Colonic mucosa (tissue), 4 donors: ENCODE results near the gene SLC15A5. TPM values are rescaled to one million over a fixed set of nuclear protein-coding genes. Genes with fewer than 3 reads are reported as not detected.

Experiments used
- DNase-seq: peaks from one replicate; pipeline ENCODE4 v3.0.0-alpha.2; 2020
- H3K27ac ChIP-seq: fragments of 200-600 bp; one replicate; pipeline ENCODE4 v1.8.0; 2021
- H3K27me3 ChIP-seq: fragments of 200-600 bp; one replicate; pipeline ENCODE4 v1.8.0; 2021
- H3K36me3 ChIP-seq: fragments of 200-600 bp; one replicate; pipeline ENCODE4 v1.8.0; 2021
- H3K4me1 ChIP-seq: fragments of 200-600 bp; one replicate; pipeline ENCODE4 v1.8.0; 2021; ENCODE audit warnings: mild to moderate bottlenecking
- H3K4me3 ChIP-seq: fragments of 200-600 bp; one replicate; pipeline ENCODE4 v1.8.0; 2021
- H3K9ac ChIP-seq, 2 donors: one replicate each; pipeline ENCODE4 v1.7.0; 2013; ENCODE audit warnings: control low read depth in 2 of 2, low read depth in 2 of 2, low read length in 2 of 2
- H3K9me3 ChIP-seq: fragments of 200-600 bp; one replicate; pipeline ENCODE4 v1.8.0; 2021
- intact Hi-C: fragments of 100-400 bp; cut with DNase I; formaldehyde crosslinking; loops from one replicate; pipeline ENCODE4 v1.14.1; 2022
- total RNA-seq, 2 donors: library from RNA; stranded (reverse); fragmentation: NEBNext Ultra II Directional in 1 of 2; extraction: Animal tissue kit (Norgen Biotek cat#: 25700) in 1 of 2; gene quantifications; one replicate each; pipeline ENCODE4 v1.2.1, GENCODE V29; 2021
- TF ChIP-seq, protein P1 (sequence below): fragments of 200-600 bp; IDR thresholded peaks from one replicate; pipeline ENCODE4 v1.8.0; 2022; ENCODE audit warnings: antibody characterized with exemption, mild to moderate bottlenecking
- donor health status: healthy.
- donor health status: DM: no; HTN: no; CAD: no.
- donor health status: DM: no; HTN: no; CAD: no.

SLC15A5 gene
- total RNA-seq, 2 donors from 2014 or later, result not detected

GRCh38 chr12:16245209-16245608 is 32.3 kb downstream of the SLC15A5 start:
- Histone ChIP-seq H3K9ac (no peak overlapping the region), H3K27ac (no peak overlapping the region)

DNA sequence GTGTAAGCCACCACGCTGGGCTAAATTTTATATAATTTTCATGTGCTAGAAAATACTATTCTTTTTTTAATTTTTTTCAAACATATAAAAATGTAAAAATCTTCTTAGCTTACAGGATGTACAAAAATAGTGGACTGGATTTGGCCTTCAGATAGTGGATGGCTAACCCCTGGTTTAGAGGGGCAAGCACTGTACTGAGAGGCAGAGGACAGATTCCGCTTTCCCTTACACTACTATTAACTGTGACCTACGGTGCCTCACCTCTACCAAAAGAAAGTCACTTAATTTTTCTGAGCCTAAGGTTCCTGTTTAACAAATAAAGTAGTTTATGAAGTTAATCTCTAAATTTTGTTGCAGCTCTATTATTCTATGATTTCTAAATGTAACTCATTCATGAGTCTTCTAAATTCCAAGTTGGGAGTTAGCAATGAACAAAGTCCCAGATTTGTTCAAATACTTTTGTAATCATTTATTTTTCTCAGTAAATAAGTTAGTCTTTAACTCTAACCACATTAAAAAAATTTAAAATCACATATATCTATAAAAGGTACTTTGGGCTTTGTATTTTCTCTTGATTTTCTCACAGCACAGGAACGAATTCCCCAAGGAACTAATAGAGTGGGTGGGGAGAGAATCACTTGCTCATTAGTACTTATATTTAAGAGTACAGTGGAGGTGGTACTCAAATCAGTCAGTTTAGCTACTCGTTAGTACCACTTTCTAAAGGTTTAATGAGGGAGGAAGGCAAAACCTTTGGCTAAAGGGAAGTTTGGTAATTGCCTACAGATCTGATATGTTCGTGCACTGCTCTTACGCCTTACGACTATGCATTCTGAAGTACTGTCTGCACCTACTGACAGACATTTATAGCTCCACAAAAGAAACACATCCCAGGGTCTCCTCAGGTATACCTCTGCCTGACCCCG is 33.7 kb downstream of the SLC15A5 start:
- Histone ChIP-seq H3K4me3 (no peak overlapping the region), H3K9me3 (no peaks in the 10 kb centered on the region), H3K27ac (no peak overlapping the region), H3K27me3 (no peaks in the 10 kb centered on the region), H3K4me1 (no peaks in the 10 kb centered on the region), H3K9ac (no peak overlapping the region), H3K36me3 (no peaks in the 10 kb centered on the region)
- TF ChIP-seq, protein P1, sequence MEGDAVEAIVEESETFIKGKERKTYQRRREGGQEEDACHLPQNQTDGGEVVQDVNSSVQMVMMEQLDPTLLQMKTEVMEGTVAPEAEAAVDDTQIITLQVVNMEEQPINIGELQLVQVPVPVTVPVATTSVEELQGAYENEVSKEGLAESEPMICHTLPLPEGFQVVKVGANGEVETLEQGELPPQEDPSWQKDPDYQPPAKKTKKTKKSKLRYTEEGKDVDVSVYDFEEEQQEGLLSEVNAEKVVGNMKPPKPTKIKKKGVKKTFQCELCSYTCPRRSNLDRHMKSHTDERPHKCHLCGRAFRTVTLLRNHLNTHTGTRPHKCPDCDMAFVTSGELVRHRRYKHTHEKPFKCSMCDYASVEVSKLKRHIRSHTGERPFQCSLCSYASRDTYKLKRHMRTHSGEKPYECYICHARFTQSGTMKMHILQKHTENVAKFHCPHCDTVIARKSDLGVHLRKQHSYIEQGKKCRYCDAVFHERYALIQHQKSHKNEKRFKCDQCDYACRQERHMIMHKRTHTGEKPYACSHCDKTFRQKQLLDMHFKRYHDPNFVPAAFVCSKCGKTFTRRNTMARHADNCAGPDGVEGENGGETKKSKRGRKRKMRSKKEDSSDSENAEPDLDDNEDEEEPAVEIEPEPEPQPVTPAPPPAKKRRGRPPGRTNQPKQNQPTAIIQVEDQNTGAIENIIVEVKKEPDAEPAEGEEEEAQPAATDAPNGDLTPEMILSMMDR, result no peak
- DNase-seq, result no peak
- intact Hi-C loops, result no loop called here

More at GRCh38 chr12:16245209-16245608, 32.3 kb downstream of the SLC15A5 start:
- DNase-seq, result no peak
- intact Hi-C loops, result no loop called here
- H3K4me3 ChIP-seq, result no peak overlapping the region
- no peaks in the 10 kb centered on the region for H3K27me3 ChIP-seq
- no peaks in the 10 kb centered on the region for H3K4me1 ChIP-seq
- TF ChIP-seq, protein P1, result no peak
- H3K9me3 ChIP-seq, result no peaks in the 10 kb centered on the region
- no peaks in the 10 kb centered on the region for H3K36me3 ChIP-seq

GRCh38 chr12:16241346-16241745 is 36.1 kb downstream of the SLC15A5 start:
- Histone ChIP-seq H3K4me3 (no peak overlapping the region), H3K27ac (no peak overlapping the region), H3K36me3 (no peaks in the 10 kb centered on the region), H3K9ac (no peak overlapping the region), H3K4me1 (no peaks in the 10 kb centered on the region), H3K9me3 (no peaks in the 10 kb centered on the region), H3K27me3 (no peaks in the 10 kb centered on the region)
- TF ChIP-seq, protein P1, result no peak
- intact Hi-C loops, result no loop called here
- DNase-seq, result no peak

GRCh38 chr12:16238661-16239060 is 38.8 kb downstream of the SLC15A5 start:
- Histone ChIP-seq H3K9me3 (no peaks in the 10 kb centered on the region), H3K27ac (no peak overlapping the region), H3K9ac (no peak overlapping the region), H3K36me3 (no peaks in the 10 kb centered on the region), H3K27me3 (no peaks in the 10 kb centered on the region), H3K4me1 (no peaks in the 10 kb centered on the region), H3K4me3 (no peak overlapping the region)
- TF ChIP-seq, protein P1, result no peak
- intact Hi-C loops, result no loop called here
- DNase-seq, result no peak

DNA sequence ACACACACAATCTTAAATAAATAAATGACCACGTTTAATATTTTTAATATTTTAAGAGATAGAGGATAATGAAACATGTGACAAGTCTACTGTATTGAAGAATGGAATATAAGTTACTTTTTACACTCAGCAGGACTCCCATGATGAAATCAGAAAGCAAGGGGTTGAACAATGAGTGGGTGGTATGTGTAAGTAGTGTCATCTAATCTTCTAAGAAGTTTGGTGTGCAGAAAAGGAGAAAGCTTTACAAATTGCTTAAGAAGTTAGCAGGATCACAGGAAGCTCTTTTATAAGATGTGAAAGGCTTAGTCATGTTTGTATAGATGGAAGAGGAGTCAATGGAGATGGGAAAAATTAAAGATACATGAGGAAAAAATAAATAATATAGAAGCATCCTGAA is 47.8 kb downstream of the SLC15A5 start:
- Histone ChIP-seq H3K9me3 (no peaks in the 10 kb centered on the region), H3K4me1 (no peaks in the 10 kb centered on the region), H3K27ac (no peak overlapping the region), H3K4me3 (no peak overlapping the region), H3K36me3 (no peaks in the 10 kb centered on the region), H3K27me3 (no peaks in the 10 kb centered on the region), H3K9ac (no peak overlapping the region)
- intact Hi-C loops, result no loop called here
- DNase-seq, result no peak
- TF ChIP-seq, protein P1, result no peak
